Measurements from ENCODE around the gene RADIL.
"Not testable (repeated sequence)": the region's sequence is repeated elsewhere in the genome, so short reads cannot be mapped to it uniquely, and the experiment has no call there.

The RADIL gene, protein sequence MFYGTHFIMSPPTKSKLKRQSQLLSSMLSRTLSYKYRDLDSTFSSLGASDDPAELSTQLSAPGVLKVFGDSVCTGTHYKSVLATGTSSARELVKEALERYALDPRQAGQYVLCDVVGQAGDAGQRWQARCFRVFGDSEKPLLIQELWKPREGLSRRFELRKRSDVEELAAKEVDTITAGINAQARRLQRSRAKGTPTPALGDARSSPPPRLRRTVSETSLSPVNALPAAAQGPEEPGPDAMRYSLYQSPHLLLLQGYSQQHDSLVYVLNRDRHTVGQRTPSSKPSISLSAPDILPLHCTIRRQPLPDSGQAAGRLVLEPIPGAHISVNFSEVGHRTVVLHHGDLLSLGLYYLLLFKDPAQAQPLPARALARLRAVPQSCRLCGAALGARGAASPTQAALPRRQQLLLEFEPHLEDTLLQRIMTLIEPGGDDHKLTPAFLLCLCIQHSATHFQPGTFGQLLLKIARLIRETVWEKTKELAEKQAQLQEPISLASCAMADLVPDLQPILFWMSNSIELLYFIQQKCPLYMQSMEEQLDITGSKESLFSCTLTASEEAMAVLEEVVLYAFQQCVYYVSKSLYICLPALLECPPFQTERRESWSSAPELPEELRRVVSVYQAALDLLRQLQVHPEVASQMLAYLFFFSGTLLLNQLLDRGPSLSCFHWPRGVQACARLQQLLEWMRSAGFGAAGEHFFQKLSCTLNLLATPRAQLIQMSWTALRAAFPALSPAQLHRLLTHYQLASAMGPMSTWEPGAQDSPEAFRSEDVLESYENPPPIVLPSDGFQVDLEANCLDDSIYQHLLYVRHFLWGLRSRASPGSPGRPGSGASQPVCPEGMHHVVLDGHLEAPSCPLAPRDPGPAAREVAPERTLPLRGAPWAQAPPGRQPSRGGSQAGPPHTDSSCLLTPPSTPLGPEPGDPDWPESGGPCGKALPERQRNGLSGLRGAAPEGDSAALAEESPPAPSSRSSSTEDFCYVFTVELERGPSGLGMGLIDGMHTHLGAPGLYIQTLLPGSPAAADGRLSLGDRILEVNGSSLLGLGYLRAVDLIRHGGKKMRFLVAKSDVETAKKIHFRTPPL

DNA sequence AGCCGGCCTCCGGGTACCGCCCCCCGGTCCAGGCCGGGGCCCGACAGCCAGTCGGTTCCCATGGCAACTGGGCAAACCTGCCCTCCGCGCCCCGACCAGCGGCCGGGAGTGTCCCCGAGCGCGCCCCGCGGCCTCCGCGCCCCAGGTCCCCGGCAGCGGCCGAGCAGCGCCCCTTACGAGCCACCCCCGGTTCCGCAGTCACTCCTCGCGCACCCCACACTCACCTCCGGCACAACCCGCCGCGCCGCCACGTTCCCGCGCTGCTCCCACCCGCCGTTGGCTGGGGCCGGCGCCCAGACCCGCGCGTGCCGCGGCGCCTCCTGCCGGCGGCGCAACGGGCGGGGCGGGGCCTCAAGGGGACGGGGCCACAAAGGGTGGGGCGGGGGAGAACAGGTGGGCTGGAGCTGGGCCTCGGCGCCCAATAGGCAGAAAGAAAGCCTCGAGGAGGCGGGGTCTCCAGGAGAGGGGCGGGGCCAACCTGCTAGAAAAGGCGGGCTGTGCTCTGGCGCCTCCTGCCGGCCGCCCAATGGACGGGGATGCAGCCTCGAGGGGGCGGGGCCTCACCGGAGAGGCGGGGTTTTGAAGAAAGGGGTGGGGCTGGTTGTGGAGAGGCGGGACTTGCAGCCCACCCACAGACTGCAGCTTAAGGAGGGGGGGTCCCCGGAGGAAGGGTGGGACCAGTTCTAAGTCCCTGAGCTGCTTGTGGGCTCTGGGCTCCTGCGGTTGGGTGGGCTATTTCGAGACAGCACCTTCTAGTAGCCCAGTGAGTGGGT lies at the start of gene RADIL:
Gene RADIL (minus strand): TSS at position 345 of the 773 bp plus-strand sequence. CDS start 5,577 bp downstream, outside the sequence.
- H3K4me1 Mint-ChIP-seq: peaks cover 12% of the 10 kb centered on the region
- no peaks in the 10 kb centered on the region for H3K9me3 Mint-ChIP-seq
- H3K27me3 Mint-ChIP-seq: peaks cover 27% of the 10 kb centered on the region
- H3K36me3 Mint-ChIP-seq: no peaks in the 10 kb centered on the region
- H3K27ac Mint-ChIP-seq: no peak within 1 kb of the TSS
- H3K4me3 Mint-ChIP-seq: peak within 1 kb of the TSS; percentile 78

DNA sequence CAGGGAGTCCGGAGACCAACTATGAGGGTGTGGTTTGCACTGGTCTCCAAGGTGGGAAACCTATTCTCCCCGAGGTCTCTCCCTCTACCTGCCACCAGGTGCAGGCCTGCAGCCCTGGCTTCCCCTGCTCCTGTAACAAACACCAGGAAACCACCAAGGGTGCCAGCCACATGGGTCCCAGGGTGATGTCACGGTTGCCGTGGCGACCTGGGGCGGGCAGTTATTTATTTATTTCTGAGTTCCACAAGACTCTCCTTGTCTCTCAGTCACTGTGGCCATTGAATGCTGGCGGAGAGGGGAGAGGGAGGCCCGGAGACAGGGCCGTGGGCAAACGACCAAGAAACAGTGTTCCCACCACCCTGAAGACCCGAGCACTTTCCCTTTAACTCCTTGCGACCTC lies 48.4 kb upstream of the RADIL start:
- no peak overlapping the region for H3K4me3 Mint-ChIP-seq
- no peaks in the 10 kb centered on the region for H3K36me3 Mint-ChIP-seq
- no peaks in the 10 kb centered on the region for H3K4me1 Mint-ChIP-seq
- no peaks in the 10 kb centered on the region for H3K27me3 Mint-ChIP-seq
- H3K9me3 Mint-ChIP-seq: no peaks in the 10 kb centered on the region
- no peak overlapping the region for H3K27ac Mint-ChIP-seq

DNA sequence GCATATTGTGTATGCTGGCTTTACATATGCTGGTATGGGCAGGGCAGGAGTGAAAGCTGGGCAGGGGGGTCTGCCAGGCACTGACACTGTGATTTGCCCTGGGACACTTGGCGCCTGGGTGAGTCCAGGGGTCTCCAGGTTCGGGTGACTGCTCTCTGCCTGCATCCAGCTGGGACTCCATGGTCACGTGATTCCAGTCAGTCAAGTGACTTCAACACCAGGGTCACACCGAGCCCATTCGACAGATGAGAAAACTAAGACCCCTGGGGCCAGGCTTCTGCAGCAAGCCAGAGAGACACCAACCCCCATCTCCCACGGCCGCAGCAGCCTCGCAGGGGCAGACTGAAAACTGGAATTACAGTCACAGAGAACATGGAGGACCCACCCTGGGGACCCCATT lies 45.5 kb upstream of the RADIL start:
- no peaks in the 10 kb centered on the region for H3K27me3 Mint-ChIP-seq
- no peak overlapping the region for H3K4me3 Mint-ChIP-seq
- no peak overlapping the region for H3K27ac Mint-ChIP-seq
- H3K9me3 Mint-ChIP-seq: no peaks in the 10 kb centered on the region
- H3K4me1 Mint-ChIP-seq: no peaks in the 10 kb centered on the region
- no peaks in the 10 kb centered on the region for H3K36me3 Mint-ChIP-seq

DNA sequence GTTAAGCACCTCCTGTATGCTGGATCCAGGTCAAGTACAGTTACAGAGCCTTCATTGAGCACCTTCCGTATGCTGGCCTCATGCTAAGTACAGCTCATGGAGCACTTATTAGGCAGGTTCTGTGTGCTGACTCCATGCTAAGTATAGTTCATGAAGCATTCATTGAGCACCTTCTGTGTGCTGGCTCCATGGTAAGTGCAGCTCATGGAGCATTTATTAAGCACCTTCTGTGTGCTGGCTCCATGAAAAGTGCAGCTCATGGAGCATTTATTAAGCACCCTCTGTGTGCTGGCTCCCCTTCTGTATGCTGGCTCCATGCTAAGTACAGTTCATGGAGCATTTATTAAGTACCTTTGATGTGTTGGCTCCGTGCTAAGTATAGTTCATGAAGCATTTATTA lies 44.9 kb upstream of the RADIL start:
- no peak overlapping the region for H3K27ac Mint-ChIP-seq
- H3K9me3 Mint-ChIP-seq: no peaks in the 10 kb centered on the region
- H3K4me1 Mint-ChIP-seq: no peaks in the 10 kb centered on the region
- no peak overlapping the region for H3K4me3 Mint-ChIP-seq
- no peaks in the 10 kb centered on the region for H3K27me3 Mint-ChIP-seq
- H3K36me3 Mint-ChIP-seq: no peaks in the 10 kb centered on the region

DNA sequence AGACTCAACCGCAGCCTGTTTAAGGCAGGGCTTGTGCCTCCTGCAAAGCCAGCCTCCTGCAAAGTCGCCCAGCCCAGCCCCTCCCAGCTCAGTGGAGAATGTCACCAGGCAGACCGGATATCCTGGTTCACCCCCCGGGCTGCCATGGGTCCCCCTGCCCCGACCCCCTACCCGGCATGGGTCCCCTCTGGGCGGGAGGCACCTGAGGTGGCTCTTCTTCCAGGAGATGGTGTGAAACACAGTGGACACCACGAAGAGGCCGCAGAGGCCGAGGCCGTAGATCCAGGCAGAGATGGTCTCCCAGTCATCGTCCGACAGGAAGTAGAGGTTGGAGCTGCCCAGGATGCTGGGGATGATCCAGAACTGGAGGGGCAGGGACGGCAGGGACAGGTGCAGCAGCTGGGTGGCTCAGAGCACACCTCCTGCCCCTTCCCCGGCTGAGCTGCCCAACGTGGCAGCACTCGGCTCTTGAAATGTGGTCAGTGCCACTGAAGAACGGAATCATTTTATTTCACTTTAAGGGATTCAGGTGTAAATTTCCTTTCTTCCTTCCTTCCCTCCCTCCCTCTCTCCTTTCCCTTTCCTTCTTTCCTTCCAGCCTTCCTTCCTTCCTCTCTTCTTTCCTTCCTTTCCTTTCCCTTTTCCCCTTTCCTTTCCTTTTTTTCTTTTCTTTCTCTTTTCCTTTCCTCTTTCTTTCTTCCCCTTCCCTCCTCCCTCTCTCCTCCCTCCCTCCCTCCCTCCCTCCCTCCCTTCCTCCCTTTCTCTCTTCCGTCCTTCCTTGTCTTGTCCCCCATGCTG lies 36.7 kb upstream of the RADIL start:
- no peaks in the 10 kb centered on the region for H3K9me3 Mint-ChIP-seq

DNA sequence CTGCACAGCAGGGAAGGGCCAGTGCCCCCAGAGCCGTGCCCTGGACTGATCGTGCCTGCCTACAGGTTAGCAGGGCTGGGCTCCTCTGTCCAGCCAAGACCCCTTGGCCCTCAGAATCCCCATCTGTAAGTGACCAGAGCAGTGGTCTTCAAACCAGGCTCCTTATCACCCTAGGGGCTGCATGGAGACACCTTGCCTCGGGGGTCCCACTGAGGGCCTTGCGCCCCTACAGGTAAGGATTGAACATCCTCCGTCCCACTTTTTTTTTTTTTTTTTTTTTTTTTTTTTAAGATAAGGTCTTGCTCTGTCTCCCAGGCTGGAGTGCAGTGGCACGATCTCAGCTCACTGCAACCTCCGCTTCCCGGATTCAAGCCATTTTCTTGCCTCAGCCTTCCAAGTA lies 32.6 kb upstream of the RADIL start:
- H3K4me1 Mint-ChIP-seq: no peaks in the 10 kb centered on the region
- H3K27me3 Mint-ChIP-seq: no peaks in the 10 kb centered on the region
- H3K27ac Mint-ChIP-seq: no peak overlapping the region
- no peak overlapping the region for H3K4me3 Mint-ChIP-seq
- H3K36me3 Mint-ChIP-seq: no peaks in the 10 kb centered on the region
- no peaks in the 10 kb centered on the region for H3K9me3 Mint-ChIP-seq

More for the DNA sequence above, 36.7 kb upstream of the RADIL start:
- Mint-ChIP-seq H3K4me3 (no peak overlapping the region), H3K36me3 (no peaks in the 10 kb centered on the region), H3K4me1 (no peaks in the 10 kb centered on the region), H3K27me3 (no peaks in the 10 kb centered on the region), H3K27ac (no peak overlapping the region)

DNA sequence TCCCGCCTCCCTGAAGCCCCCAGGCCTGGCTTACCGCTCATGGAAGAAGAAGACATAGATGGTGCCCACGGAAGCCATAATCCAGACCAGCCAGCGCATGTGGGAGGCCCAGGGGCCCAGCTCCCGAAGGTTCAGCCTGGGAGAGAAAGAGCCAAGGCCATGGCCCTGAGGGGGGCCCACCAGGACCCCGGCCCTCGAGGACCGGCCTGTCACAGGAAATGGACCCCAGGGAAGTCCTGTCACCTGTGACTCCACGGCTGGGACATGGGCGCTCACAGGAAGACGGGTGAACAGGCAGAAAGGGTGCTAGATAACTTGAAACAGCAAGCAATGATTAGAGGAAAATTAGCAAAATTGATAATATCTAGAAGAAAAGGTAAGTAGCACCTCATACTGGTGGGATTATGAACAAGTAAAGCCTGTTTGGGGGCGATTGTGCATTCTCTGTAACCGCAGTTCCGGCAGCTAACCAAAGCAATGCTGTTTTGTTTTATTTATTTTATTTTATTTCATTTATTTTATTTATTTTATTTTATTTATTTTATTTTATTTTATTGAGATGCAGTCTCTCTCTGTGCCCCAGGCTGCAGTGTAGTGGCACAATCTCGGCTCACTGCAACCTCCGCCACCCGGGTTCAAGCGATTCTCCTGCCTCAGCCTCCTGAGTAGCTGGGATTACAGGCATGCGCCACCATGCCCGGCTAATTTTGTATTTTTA lies 27.8 kb upstream of the RADIL start:
- H3K27ac Mint-ChIP-seq: no peak overlapping the region
- H3K36me3 Mint-ChIP-seq: no peaks in the 10 kb centered on the region
- no peaks in the 10 kb centered on the region for H3K9me3 Mint-ChIP-seq
- no peaks in the 10 kb centered on the region for H3K4me1 Mint-ChIP-seq
- peaks cover 1% of the 10 kb centered on the region for H3K27me3 Mint-ChIP-seq
- no peak overlapping the region for H3K4me3 Mint-ChIP-seq

DNA sequence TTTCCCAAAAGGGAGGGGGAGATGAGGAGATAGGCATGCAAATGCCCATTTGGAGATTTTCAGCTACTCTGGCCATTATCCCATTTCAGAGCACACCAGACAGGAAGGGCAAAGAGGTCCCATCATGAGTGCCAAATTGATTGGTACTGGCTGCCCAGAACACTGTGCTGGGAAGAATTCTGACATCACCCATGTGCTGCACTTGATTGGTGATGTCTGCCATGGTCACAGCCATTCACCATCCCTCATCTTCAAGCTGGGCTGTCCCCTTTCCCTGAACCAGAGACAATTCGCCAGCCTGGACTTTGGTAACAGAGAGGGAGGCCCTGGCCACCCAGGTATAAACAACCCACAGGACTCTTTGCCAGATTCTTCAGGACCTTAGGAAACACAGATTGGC lies 23.2 kb upstream of the RADIL start:
- no peak overlapping the region for H3K4me3 Mint-ChIP-seq
- H3K4me1 Mint-ChIP-seq: no peaks in the 10 kb centered on the region
- no peak overlapping the region for H3K27ac Mint-ChIP-seq
- peaks cover 4% of the 10 kb centered on the region for H3K27me3 Mint-ChIP-seq
- H3K36me3 Mint-ChIP-seq: no peaks in the 10 kb centered on the region
- no peaks in the 10 kb centered on the region for H3K9me3 Mint-ChIP-seq

DNA sequence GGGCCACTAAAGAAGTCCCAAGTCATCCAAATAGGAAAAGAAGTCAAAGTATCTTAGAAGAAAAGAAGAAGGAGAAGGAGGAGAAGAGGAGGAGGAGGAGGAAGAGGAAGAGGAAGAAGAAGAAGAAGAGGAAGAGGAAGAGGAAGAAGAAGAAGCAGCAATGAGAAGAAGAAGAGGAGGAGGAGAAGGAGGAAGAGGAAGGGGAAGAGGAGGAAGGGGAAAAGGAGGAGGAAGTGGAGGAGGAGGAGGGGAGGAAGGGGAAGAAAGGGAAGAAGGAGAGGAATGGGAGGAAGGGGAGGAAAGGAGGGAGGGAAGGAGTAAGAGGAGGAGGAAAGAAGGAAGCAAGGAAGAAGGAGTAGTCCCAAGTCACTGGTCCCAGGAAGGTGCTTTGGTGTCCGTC lies 21.7 kb upstream of the RADIL start:
- Mint-ChIP-seq H3K27ac (no peak overlapping the region), H3K36me3 (no peaks in the 10 kb centered on the region), H3K4me1 (no peaks in the 10 kb centered on the region), H3K27me3 (peaks cover 4% of the 10 kb centered on the region), H3K9me3 (no peaks in the 10 kb centered on the region), H3K4me3 (no peak overlapping the region)

DNA sequence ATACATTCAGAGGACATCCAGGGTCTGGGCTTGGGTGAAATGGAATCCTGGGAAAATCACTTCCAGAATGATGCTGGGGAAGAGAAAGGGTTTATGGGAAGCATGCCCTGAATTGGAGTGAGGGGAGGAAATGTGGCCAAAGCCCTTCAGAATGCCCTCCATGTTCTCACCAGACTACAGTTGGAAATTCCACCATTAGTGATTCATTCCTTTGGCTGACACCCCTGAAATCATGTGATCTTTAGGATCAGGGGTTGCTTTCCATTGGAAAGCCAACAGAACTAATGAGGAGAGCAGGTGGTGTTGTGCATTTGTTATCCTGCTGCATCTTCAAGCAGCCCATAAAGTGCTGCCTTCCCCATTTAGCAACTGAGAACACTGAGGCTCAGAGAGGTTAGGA lies 20.8 kb upstream of the RADIL start:
- H3K27me3 Mint-ChIP-seq: peaks cover 3% of the 10 kb centered on the region
- no peaks in the 10 kb centered on the region for H3K36me3 Mint-ChIP-seq
- no peaks in the 10 kb centered on the region for H3K4me1 Mint-ChIP-seq
- no peak overlapping the region for H3K4me3 Mint-ChIP-seq
- H3K27ac Mint-ChIP-seq: no peak overlapping the region
- H3K9me3 Mint-ChIP-seq: no peaks in the 10 kb centered on the region

DNA sequence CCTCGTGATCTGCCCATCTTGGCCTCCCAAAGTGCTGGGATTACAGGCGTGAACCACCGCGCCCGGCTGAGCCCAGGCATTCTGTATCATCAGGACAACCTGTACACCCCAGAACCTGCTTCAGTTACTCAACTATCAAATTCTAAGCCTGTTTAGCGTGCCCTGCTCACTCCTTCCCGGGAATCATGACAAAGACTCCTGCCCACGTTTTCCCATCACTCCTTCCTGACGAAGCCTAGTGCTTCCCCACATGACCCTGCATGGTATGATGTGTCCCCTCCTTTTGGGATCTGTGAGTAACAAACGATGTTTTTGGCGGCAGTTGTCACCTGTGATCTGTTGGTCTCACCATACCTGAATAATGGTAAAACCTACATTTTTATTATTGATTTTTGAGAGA lies 12.2 kb upstream of the RADIL start:
- Mint-ChIP-seq H3K27me3 (peaks cover 1% of the 10 kb centered on the region), H3K4me3 (no peak overlapping the region), H3K4me1 (no peaks in the 10 kb centered on the region), H3K27ac (no peak overlapping the region), H3K9me3 (no peaks in the 10 kb centered on the region), H3K36me3 (no peaks in the 10 kb centered on the region)

DNA sequence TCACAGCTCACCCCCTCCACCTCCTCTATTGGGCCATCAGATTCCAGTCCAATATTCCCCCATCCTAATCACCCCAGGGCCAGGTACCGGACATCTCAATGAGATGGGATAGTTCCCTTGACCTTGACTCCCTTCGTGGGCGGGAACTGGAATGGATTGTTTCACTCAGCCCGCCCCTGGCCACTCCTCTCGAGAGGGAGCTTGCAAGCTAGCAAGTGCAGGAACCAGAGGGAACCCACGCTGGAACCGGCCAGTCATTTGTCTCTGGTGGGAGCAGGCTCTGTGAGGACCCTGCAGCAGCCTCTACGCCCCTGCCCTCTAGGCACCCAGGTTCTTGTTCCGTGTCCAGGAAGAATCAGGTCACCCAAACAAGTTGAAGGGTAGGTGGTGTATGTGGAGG lies 11.0 kb upstream of the RADIL start:
- Mint-ChIP-seq H3K4me3 (no peak overlapping the region), H3K27me3 (peaks cover 2% of the 10 kb centered on the region), H3K4me1 (no peaks in the 10 kb centered on the region), H3K27ac (no peak overlapping the region), H3K36me3 (no peaks in the 10 kb centered on the region), H3K9me3 (no peaks in the 10 kb centered on the region)

DNA sequence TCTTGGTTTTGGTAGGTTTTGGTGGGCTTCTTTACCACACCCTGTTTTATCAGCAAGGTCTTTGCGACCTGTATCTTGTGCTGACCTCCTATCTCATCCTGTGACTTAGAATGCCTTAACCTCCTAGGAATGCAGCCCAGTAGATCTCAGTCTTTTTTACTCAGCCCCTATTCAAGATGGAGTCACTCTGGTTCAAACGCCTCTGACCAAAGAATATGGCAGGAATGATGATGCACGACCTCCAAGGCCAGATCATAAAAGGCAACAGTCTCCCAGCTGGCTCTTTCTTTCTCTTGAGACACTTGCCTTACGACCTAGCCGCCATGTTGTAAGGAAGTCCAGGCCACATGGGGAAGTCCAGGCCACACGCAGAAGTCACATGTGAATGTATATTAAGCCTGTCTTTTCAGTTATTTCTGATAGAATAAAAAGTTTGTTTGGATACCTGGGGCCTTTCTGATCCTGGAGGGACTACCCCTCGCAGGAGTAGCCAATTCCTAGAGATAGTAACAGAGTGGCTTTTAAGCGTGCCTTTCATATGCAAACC lies 10.5 kb upstream of the RADIL start:
- H3K27me3 Mint-ChIP-seq: peaks cover 2% of the 10 kb centered on the region
- no peaks in the 10 kb centered on the region for H3K36me3 Mint-ChIP-seq
- H3K4me1 Mint-ChIP-seq: no peaks in the 10 kb centered on the region
- no peaks in the 10 kb centered on the region for H3K9me3 Mint-ChIP-seq
- H3K27ac Mint-ChIP-seq: no peak overlapping the region
- no peak overlapping the region for H3K4me3 Mint-ChIP-seq

DNA sequence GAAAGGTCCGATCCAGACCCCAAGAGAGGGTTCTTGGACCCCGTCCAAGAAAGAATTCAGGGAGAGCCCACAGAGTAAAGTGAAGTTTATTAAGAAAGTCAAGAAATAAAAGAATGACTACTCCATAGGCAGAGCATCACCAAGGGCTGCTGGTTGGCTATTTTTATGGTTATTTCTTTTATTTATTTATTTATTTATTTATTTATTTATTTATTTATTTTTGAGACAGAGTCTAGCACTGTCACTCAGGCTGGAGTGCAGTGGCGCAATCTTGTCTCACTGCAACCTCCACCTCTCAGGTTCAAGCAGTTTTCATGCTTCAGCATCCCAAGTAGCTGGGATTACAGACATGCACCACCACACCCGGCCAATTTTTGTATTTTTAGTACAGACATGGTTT lies 9.7 kb upstream of the RADIL start:
- not testable (repeated sequence) for H3K4me1 Mint-ChIP-seq, H3K36me3 Mint-ChIP-seq, H3K27me3 Mint-ChIP-seq, H3K4me3 Mint-ChIP-seq, H3K27ac Mint-ChIP-seq, H3K9me3 Mint-ChIP-seq

Data from activated naive CD4-positive, alpha-beta T cell treated with anti-CD3 and anti-CD28 coated beads, Interleukin-2, amount 50 U/mL, for 24 hours (primary cell).